B cell (primary cell): Measurements from ENCODE around the gene ITSN1. TPM values are rescaled to one million over a fixed set of nuclear protein-coding genes. Genes with fewer than 3 reads are reported as not detected.

ENCODE experiments used
- ATAC-seq: fragments of 200-7000 bp; cut with Tn5 transposase; one replicate; pipeline ENCODE4 v1.10.0; 2021; ENCODE audit warnings: low read depth, mild to moderate bottlenecking, moderate number of reproducible peaks, moderate library complexity
- CTCF ChIA-PET: fragments of 350-600 bp; sonication (Branson Sonifier 250); formaldehyde crosslinking; loops from one replicate; lab custom pipeline; 2021; ENCODE audit warnings: antibody characterized with exemption, inconsistent platforms; lab: Charles Lee
- POLR2A ChIA-PET: fragments of 350-600 bp; sonication (Branson Sonifier 250); formaldehyde crosslinking; loops from one replicate; lab custom pipeline; 2021; ENCODE audit warnings: antibody characterized with exemption; lab: Charles Lee
- DNase-seq: peaks from one replicate; pipeline ENCODE4 v3.0.0; 2013
- H2AFZ ChIP-seq: 2 replicates; pipeline ENCODE4 v1.6.1; 2012; ENCODE audit warnings: mild to moderate bottlenecking, low read depth, low read length; ENCODE audit not compliant: insufficient read depth, poor library complexity, severe bottlenecking
- H3K27ac ChIP-seq, 2 donors: 1 replicate in 1 of 2; 2 replicates in 1 of 2; pipeline ENCODE4 v1.5.1; 2012 to 2013; ENCODE audit warnings: low read length in 2 of 2, mild to moderate bottlenecking in 2 of 2, moderate library complexity in 1 of 2
- H3K27me3 ChIP-seq, 4 experiments: fragments of 200-600 bp in 1 of 4; sonication (generic) in 1 of 4; replicated peaks in 1 of 4; 1 replicate in 2 of 4; 2 replicates in 2 of 4; pipeline versions ENCODE4 v1.6.1 to v1.7.0; 2013 to 2016; ENCODE audit warnings: low read length in 3 of 4, mild to moderate bottlenecking in 2 of 4, mixed read lengths in 1 of 4, moderate library complexity in 1 of 4; ENCODE audit not compliant: insufficient read depth in 4 of 4, control insufficient read depth in 3 of 4; ENCODE audit errors: control extremely low read depth in 1 of 4
- H3K36me3 ChIP-seq, 2 experiments: replicated peaks in 1 of 2; 1 replicate in 1 of 2; 2 replicates in 1 of 2; pipeline versions ENCODE4 v1.6.1 to v1.7.1; 2013; ENCODE audit warnings: low read length in 1 of 2; ENCODE audit not compliant: insufficient read depth in 2 of 2, control insufficient read depth in 1 of 2; ENCODE audit errors: control extremely low read depth in 1 of 2, extremely low read depth in 1 of 2
- H3K4me1 ChIP-seq, 2 donors: fragments of 200-600 bp in 1 of 2; sonication (generic) in 1 of 2; 1 replicate in 1 of 2; 2 replicates in 1 of 2; pipeline versions ENCODE4 v1.5.1 to v1.6.1; 2013 to 2017; ENCODE audit warnings: low read length in 2 of 2; ENCODE audit not compliant: control insufficient read depth in 2 of 2, insufficient read depth in 2 of 2
- H3K4me2 ChIP-seq: replicated peaks from 2 replicates; pipeline ENCODE3; 2012; ENCODE audit warnings: mild to moderate bottlenecking, low read depth, low read length; ENCODE audit not compliant: poor library complexity, severe bottlenecking
- H3K4me3 ChIP-seq, 5 experiments: fragments of 200-600 bp in 1 of 5; sonication (generic) in 1 of 5; 1 replicate in 3 of 5; 2 replicates in 2 of 5; pipeline versions ENCODE4 v1.5.1 to v1.7.0; 2011 to 2016; ENCODE audit warnings: low read length in 4 of 5, mild to moderate bottlenecking in 4 of 5, low read depth in 2 of 5, control low read depth in 1 of 5, moderate library complexity in 1 of 5; ENCODE audit not compliant: insufficient read depth in 1 of 5; ENCODE audit errors: control extremely low read depth in 1 of 5, extremely low read depth in 1 of 5
- H3K79me2 ChIP-seq: fragments of 200-600 bp; sonication (generic); one replicate; pipeline ENCODE4 v1.6.0; 2016; ENCODE audit warnings: low read length; ENCODE audit not compliant: control insufficient read depth, insufficient read depth
- H3K9ac ChIP-seq: fragments of 200-600 bp; sonication (generic); 2 replicates; pipeline ENCODE4 v1.6.1; 2017; ENCODE audit warnings: mild to moderate bottlenecking, low read length, moderate library complexity
- H3K9me3 ChIP-seq, 3 donors: one replicate each; pipeline versions ENCODE4 v1.6.1 to v1.7.1; 2013; ENCODE audit warnings: low read length in 2 of 3; ENCODE audit not compliant: control insufficient read depth in 2 of 3, insufficient read depth in 1 of 3; ENCODE audit errors: control extremely low read depth in 1 of 3
- H4K20me1 ChIP-seq: 2 replicates; pipeline ENCODE4 v1.6.0; 2012; ENCODE audit warnings: mild to moderate bottlenecking, low read length; ENCODE audit not compliant: insufficient read depth, control insufficient read depth, poor library complexity, severe bottlenecking
- H3K27ac Mint-ChIP-seq: one replicate; pipeline ENCODE4 v1.8.0; 2021; ENCODE audit warnings: mixed read lengths
- H3K27me3 Mint-ChIP-seq: one replicate; pipeline ENCODE4 v1.8.0; 2021; ENCODE audit warnings: mixed read lengths
- H3K4me1 Mint-ChIP-seq: one replicate; pipeline ENCODE4 v1.8.0; 2021; ENCODE audit warnings: mixed read lengths
- H3K4me3 Mint-ChIP-seq: one replicate; pipeline ENCODE4 v1.8.0; 2021; ENCODE audit warnings: mixed read lengths
- H3K9me3 Mint-ChIP-seq: one replicate; pipeline ENCODE4 v1.8.0; 2022; ENCODE audit warnings: mixed read lengths; ENCODE audit not compliant: insufficient read depth
- CTCF ChIP-seq: fragments of 200-600 bp; IDR thresholded peaks from one replicate; pipeline ENCODE4 v1.8.0; 2022; ENCODE audit warnings: antibody characterized with exemption, mild to moderate bottlenecking
- EZH2 ChIP-seq: IDR thresholded peaks from 2 replicates; pipeline ENCODE4 v1.6.1; 2012; ENCODE audit warnings: borderline replicate concordance, low read depth, mild to moderate bottlenecking, moderate library complexity, low read length; ENCODE audit not compliant: insufficient read depth, poor library complexity, severe bottlenecking
- WGBS: methylation state at CpG from one replicate; pipeline ENCODE4 v1.1.5; 2013; ENCODE audit warnings: missing lambda C conversion rate; ENCODE audit not compliant: insufficient coverage; 5-methylcytosine and 5-hydroxymethylcytosine counted together
- intact Hi-C: fragments of 100-400 bp; cut with micrococcal nuclease; formaldehyde crosslinking; loops from one replicate; pipeline ENCODE4 v1.10.0; 2022
- polyA plus RNA-seq: library from polyadenylated mRNA; depleted of rRNA; stranded (reverse); fragments of >200 nt; gene quantifications from 2 replicates; pipeline ENCODE4 v1.2.3, GENCODE V29; 2012
- total RNA-seq, 2 donors: library from RNA; stranded (reverse); fragments of 120-200 nt in 1 of 2; gene quantifications; 1 replicate in 1 of 2; 2 replicates in 1 of 2; pipeline versions ENCODE4 v1.2.3 to v1.2.4, GENCODE V29; 2013 to 2022

The ITSN1 gene
- total and polyA plus RNA-seq, 2 donors (not counting 1 experiment from before 2014, with no cell fraction given) = 0.31 to 2.4 TPM

GRCh38 chr21:33902349-33902748 is 260.0 kb downstream of the ITSN1 start:
- Histone ChIP-seq H3K79me2 (no peaks in the 10 kb centered on the region), H3K9ac (no peak overlapping the region), H3K27ac (no peak overlapping the region), H3K4me3 (no peak overlapping the region), H3K4me1 (peaks cover 0 to 3% of the 10 kb centered on the region in 2 donors), H2AFZ (no peak overlapping the region), H3K27me3 (no peaks in the 10 kb centered on the region), H3K4me2 (no peak overlapping the region), H3K36me3 (peaks cover 0 to 63% of the 10 kb centered on the region in 2 experiments), H3K9me3 (no peaks in the 10 kb centered on the region), H4K20me1 (no peaks in the 10 kb centered on the region)
- ChIA-PET POLR2A (no interaction called here), CTCF (interaction anchor here (0.7 to 1.2 kb wide), 2 partner anchors 9 to 446 kb away, joined by 3 read pairs; no protein-coding TSS in a partner anchor)
- no peak for TF ChIP-seq EZH2
- no peak for TF ChIP-seq CTCF
- intact Hi-C loops = no loop called here
- WGBS = 98% methylated on average over 6 of the region's 6 CpGs
- Mint-ChIP-seq H3K4me1 (peaks cover 3% of the 10 kb centered on the region), H3K4me3 (no peak overlapping the region), H3K27ac (no peak overlapping the region), H3K9me3 (no peaks in the 10 kb centered on the region), H3K27me3 (no peaks in the 10 kb centered on the region)
- DNase-seq (no peak), ATAC-seq (no peak)

DNA sequence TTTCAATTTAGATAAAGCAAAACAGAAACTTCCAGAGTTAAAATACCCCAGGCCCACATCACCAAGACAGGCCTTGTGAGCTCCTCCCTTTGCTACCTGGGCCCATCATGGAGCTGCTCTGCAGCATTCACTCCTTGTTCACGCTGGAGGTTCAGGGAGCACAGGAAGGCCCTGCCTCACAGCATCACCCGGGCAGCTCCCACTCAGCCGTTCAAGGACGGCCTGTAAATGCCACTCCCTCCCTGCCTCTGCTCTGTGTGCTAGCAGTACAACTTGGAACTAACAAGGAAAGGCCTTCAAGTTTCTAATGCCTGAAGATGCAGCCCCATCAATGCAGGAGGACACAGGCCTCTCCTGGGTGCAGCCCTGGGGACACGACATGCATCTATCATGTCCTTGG is 261.7 kb downstream of the ITSN1 start:
- Mint-ChIP-seq H3K27me3 (no peaks in the 10 kb centered on the region), H3K9me3 (no peaks in the 10 kb centered on the region), H3K4me3 (no peak overlapping the region), H3K4me1 (peaks cover 3% of the 10 kb centered on the region), H3K27ac (no peak overlapping the region)
- intact Hi-C loops = no loop called here
- ATAC-seq (no peak), DNase-seq (no peak)
- Histone ChIP-seq H3K9me3 (no peaks in the 10 kb centered on the region), H3K36me3 (peaks cover 0 to 76% of the 10 kb centered on the region in 2 experiments), H4K20me1 (no peaks in the 10 kb centered on the region), H3K4me3 (no peak overlapping the region), H3K9ac (no peak overlapping the region), H3K4me2 (no peak overlapping the region), H3K79me2 (no peaks in the 10 kb centered on the region), H3K27ac (no peak overlapping the region), H3K27me3 (no peaks in the 10 kb centered on the region), H3K4me1 (peaks cover 0 to 3% of the 10 kb centered on the region in 2 donors), H2AFZ (no peak overlapping the region)
- WGBS = 99% methylated on average over 5 of the region's 5 CpGs
- CTCF ChIA-PET = interaction anchor here (1.3 kb wide), 1 partner anchor 444 kb away, joined by 5 read pairs; no protein-coding TSS in a partner anchor
- POLR2A ChIA-PET = no interaction called here
- TF ChIP-seq EZH2 (no peak), CTCF (no peak)
